PC-3 (cell line): Measurements from ENCODE around the gene BFSP1.

Source experiments
- EZH2 ChIP-seq: fragments of 300-600 bp; sonication (generic); IDR thresholded peaks from one replicate; pipeline ENCODE4 v1.6.1; 2017; ENCODE audit warnings: antibody characterized with exemption, mild to moderate bottlenecking, low read length; ENCODE audit not compliant: unreplicated experiment
- EZH2phosphoT487 ChIP-seq: fragments of 300-600 bp; sonication (generic); IDR thresholded peaks from 2 replicates; pipeline ENCODE4 v1.6.1; 2018; ENCODE audit warnings: mild to moderate bottlenecking, antibody characterized with exemption, low read length, borderline replicate concordance
- TF ChIP-seq, protein P1 (sequence below): fragments of 300-600 bp; sonication (generic); conservative IDR thresholded peaks from 2 replicates; pipeline ENCODE4 v1.5.1; 2017; ENCODE audit warnings: antibody characterized with exemption, low read depth, mild to moderate bottlenecking, low read length

DNA sequence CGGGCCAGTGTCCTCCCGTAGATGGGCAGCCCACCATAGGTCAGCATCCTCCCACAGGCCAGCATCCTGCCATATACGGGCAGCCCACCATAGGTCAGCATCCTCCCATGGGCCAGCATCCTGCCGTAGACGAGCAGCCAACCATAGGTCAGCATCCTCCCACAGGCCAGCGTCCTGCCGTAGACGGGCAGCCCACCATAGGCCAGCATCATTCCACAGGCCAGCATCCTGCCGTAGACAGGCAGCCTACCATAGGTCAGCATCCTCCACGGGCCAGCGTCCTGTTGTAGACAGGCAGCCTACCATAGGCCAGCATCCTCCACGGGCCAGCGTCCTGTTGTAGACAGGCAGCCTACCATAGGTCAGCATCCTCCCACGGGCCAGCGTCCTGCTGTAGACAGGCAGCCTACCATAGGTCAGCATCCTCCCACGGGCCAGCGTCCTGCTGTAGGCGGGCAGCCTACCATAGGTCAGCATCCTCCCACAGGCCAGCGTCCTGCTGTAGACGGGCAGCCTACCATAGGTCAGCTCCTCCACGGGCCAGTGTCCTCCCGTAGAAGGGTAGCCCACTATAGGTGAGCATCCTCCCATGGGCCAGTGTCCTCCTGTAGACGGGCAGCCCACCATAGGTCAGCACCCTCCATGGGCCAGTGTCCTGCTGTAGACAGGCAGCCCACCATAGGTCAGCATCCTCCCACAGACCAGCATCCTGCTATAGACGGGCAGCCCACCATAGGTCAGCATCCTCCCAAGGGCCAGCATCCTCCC lies 62.9 kb downstream of the BFSP1 start:
- TF ChIP-seq, protein P1, sequence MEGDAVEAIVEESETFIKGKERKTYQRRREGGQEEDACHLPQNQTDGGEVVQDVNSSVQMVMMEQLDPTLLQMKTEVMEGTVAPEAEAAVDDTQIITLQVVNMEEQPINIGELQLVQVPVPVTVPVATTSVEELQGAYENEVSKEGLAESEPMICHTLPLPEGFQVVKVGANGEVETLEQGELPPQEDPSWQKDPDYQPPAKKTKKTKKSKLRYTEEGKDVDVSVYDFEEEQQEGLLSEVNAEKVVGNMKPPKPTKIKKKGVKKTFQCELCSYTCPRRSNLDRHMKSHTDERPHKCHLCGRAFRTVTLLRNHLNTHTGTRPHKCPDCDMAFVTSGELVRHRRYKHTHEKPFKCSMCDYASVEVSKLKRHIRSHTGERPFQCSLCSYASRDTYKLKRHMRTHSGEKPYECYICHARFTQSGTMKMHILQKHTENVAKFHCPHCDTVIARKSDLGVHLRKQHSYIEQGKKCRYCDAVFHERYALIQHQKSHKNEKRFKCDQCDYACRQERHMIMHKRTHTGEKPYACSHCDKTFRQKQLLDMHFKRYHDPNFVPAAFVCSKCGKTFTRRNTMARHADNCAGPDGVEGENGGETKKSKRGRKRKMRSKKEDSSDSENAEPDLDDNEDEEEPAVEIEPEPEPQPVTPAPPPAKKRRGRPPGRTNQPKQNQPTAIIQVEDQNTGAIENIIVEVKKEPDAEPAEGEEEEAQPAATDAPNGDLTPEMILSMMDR = no peak
- TF ChIP-seq EZH2 (no peak), EZH2phosphoT487 (no peak)
